Brain microvascular endothelial cell (primary cell): ENCODE measurements around the gene PSMG3.
A peak's percentile ranks its signal among the peaks of the same experiment; 100 is the strongest.

Source experiments
- DNase-seq: peaks from one replicate; pipeline ENCODE4 v3.0.0-alpha.2; 2020
- H3K27ac ChIP-seq: fragments of 250-450 bp; sonication (Bioruptor Pico); 2 replicates; pipeline ENCODE4 v1.5.1; 2020; ENCODE audit warnings: mild to moderate bottlenecking, moderate library complexity
- H3K27me3 ChIP-seq: fragments of 250-450 bp; sonication (Bioruptor Pico); replicated peaks from 2 replicates; pipeline ENCODE4 v1.5.1; 2020; ENCODE audit warnings: mild to moderate bottlenecking
- H3K36me3 ChIP-seq: fragments of 250-450 bp; sonication (Bioruptor Pico); replicated peaks from 2 replicates; pipeline ENCODE4 v1.5.1; 2020; ENCODE audit warnings: mild to moderate bottlenecking
- H3K4me3 ChIP-seq: 2 replicates; pipeline ENCODE4 v1.5.1; 2011; ENCODE audit warnings: low read depth, mild to moderate bottlenecking, control low read depth, low read length, moderate library complexity
- CTCF ChIP-seq: IDR thresholded peaks from 2 replicates; pipeline ENCODE4 v1.5.1; 2011; ENCODE audit warnings: low read depth, mild to moderate bottlenecking, moderate library complexity, low read length, control low read depth, inconsistent platforms; ENCODE audit errors: missing control alignments
- in situ Hi-C: cut with HindIII; loops from 2 replicates; pipeline ENCODE4 v1.10.0; 2017; ENCODE audit warnings: low sequenced_read_pairs, low pct_ligation_motif_present

The PSMG3 gene

DNA sequence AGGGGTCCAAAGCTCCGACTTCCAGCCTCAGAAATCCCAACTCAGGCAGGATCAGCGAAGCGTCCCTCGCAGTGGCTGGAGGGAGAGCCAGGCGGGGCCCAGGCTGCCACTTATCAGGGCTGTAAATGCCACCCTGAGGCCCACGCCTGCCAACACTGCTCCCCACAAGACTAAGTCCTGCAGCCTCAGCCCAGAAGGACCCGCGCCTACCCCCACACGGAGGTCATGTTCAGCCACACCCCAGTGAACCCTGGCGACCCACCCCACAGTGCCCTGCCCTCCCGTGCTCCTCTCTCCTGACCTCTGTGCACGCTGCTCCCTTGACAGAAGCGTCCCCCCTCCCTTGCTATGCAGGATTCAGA is 3.2 kb downstream of the PSMG3 start:
- H3K27ac ChIP-seq = peak overlapping the region; percentile 95
- no peak for DNase-seq
- no peak for TF ChIP-seq CTCF
- in situ Hi-C loops = no loop called here
- no peaks in the 10 kb centered on the region for H3K36me3 ChIP-seq
- H3K27me3 ChIP-seq = no peaks in the 10 kb centered on the region
- H3K4me3 ChIP-seq = no peak overlapping the region

GRCh38 chr7:1564603-1565022 is 5.2 kb downstream of the PSMG3 start:
- Histone ChIP-seq H3K27me3 (no peaks in the 10 kb centered on the region), H3K4me3 (no peak overlapping the region), H3K36me3 (no peaks in the 10 kb centered on the region), H3K27ac (no peak overlapping the region)
- in situ Hi-C loops = no loop called here
- no peak for DNase-seq
- no peak for TF ChIP-seq CTCF

DNA sequence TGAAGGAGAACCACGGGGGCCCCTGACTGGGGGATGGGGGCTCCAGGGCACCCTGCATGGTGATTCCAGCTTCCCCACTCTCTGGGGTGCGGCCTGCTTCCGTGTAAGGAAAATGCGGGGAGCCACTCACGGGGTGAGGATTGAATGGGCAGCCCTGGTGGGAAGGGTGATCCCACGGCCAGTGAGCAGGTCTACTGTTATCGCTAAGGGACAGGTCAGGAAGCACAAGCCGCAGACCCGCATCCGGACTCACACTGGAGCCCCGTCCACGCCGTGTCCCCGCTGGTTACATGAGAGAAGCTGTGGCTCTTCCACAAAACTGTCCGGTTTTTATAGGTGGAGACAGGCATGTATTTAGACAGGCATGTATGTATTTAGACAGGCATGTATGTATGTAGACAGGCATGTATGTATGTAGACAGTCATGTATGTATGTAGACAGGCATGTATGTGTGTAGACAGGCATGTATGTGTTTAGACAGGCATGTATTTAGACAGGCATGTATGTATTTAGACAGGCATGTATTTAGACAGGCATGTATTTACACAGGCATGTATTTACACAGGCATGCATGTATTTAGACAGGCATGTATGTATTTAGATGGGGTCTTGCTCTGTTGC is 5.7 kb downstream of the PSMG3 start:
- DNase-seq = no peak
- H3K36me3 ChIP-seq = no peaks in the 10 kb centered on the region
- TF ChIP-seq CTCF = no peak
- no peaks in the 10 kb centered on the region for H3K27me3 ChIP-seq
- no peak overlapping the region for H3K4me3 ChIP-seq
- in situ Hi-C loops = no loop called here
- H3K27ac ChIP-seq = no peak overlapping the region

DNA sequence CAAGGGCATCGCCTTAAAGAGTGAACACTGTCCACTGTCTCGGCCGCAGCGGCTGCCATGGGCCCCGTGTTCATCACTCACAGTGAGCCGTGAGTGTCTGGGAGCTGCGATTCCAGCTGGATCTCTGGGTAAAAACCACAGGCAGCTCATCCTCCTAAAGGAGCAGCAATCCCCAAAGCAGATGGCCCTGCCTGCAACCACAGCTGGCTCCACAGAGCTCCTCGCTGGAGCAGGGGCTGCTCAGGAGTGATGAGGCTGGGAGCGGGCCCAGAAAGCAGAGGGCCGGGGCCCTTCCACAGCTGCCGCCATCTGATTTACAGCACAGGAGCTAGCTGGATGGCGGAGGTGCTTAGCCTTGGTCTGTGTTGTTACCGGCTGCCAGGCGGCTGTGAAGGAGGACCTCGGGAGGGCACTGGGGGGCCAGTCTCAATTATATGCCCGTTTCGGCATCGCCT is 7.2 kb downstream of the PSMG3 start:
- in situ Hi-C loops = no loop called here
- Histone ChIP-seq H3K4me3 (no peak overlapping the region), H3K27me3 (no peaks in the 10 kb centered on the region), H3K36me3 (no peaks in the 10 kb centered on the region), H3K27ac (no peak overlapping the region)
- DNase-seq = no peak
- TF ChIP-seq CTCF = no peak

DNA sequence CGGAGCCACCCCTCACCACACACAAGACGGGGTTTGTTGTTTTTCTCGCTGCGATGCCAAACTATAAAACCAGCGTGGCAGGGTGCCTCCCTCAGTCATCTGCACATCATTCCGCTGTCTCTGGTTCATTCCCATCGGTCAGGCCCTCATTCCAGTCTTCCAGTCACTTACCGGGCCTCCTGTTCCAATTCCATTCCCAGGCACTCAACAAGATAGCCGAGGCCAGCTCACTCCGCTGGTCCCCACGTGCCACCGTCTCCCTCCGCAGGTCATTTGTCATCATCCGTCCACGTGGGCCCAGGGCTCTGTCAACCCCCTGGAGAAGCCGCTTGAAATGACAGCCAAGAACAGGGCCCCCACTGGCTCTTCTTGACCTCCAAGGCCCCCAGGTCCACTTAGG is 7.7 kb downstream of the PSMG3 start:
- H3K4me3 ChIP-seq = no peak overlapping the region
- in situ Hi-C loops = no loop called here
- H3K27me3 ChIP-seq = no peaks in the 10 kb centered on the region
- TF ChIP-seq CTCF = no peak
- no peak overlapping the region for H3K27ac ChIP-seq
- H3K36me3 ChIP-seq = no peaks in the 10 kb centered on the region
- no peak for DNase-seq
